Right hindlimb (tissue), 1 donor: ENCODE data around the gene ZMYM5.
"Not testable (repeated sequence)": the region's sequence is repeated elsewhere in the genome, so short reads cannot be mapped to it uniquely, and the experiment has no call there.

ENCODE experiments used
- DNase-seq: peaks from one replicate; pipeline ENCODE4 v3.0.0-alpha.2; 2018

Gene ZMYM5

GRCh38 chr13:19818223-19818842 lies 45.1 kb downstream of the ZMYM5 start:
- DNase-seq = peak; percentile 27

DNA sequence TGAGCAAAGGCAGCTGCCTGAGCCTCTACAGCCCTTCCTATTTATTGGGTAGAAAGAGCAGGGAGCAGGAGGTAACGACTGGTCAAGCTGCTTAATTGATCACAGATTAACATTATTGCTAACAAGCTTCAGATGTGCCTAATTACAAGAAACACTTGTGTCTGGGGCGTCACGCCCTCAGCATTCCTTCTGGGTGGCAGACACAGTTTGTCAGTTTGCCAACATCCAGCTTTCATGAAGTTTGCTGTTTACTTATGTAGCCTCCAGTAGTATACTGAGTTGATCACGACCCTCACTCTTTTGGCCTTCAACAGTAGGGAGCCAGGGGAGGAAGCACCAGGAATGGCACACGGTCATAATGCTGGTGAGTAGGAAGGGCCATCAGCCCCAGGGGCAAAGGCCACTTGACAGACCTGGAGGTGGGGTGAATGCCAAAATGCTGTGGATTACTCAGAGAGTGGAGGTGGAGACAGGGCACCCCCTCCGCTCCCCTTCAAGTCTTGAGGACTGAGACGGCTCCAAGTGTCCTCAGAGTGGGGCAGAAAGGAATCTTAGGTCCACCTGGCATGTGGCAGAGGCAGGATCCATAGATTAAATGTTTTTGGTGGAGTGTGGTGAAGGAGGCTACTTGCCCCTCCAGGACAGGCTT lies 45.8 kb downstream of the ZMYM5 start:
- DNase-seq = no peak

- no peak for DNase-seq
Observed at GRCh38 chr13:19817106-19817505, 46.3 kb downstream of the ZMYM5 start.

- not testable (repeated sequence) for DNase-seq
Observed at GRCh38 chr13:19815842-19816241, 47.6 kb downstream of the ZMYM5 start.

DNA sequence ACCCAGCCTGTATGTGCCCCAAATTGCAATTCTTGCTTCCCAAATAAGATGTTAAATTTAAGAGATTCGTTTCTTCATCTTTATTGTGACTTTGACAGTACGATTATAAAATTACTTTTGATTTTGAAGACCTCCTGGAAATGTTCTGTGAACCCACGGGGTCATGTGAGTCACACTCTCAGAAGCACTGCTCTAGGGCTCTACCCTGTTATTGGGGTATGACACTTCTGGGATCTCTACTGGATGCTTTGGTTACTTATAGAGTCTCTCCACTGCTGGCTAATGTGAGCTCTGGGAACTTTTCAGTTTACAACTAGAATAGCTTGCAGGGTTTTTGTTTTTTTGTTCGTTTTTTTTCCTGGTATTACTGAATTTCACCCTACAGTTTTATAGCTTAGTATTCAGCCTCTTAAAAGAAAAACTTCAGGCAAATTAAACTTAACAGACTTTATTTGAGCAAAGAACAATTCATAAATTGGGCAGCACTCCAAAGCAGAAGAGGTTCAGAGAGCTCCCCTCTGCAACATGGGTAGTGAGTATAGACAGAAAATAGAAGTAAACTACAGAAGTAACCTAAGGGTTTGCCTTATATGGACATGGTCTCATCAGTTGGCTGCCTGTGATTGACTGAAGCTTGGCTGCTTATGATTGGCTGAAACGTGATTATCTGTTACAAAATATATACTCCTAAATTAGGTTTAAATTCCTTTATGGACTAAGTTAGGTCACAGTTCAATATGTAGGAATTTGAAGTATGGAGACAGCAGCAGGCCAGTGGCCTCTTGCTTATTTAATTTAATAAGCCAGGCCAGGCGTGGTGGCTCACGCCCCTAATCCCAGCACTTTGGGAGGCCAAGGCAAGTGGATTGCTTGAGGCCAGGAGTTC lies 52.2 kb downstream of the ZMYM5 start:
- DNase-seq = no peak

DNA sequence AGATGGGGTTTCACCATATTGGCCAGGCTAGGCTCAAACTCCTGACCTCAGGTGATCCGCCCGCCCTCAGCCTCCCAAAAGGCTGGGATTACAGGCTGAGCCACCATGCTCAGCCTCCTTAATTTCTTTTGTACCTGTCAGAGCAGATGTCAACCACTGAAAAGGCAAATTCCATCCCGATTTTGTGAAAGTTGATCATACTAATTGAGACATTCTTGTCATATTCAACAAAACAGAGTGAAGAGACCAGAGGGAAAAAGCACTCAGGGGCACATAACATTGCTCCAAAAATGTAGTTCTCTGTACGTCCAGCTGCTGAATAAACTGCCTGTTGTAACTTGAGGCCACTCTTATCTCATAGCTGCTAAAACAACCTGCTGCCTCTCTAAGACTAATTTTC lies 53.3 kb downstream of the ZMYM5 start:
- no peak for DNase-seq

GRCh38 chr13:19805765-19806164 lies 57.7 kb downstream of the ZMYM5 start:
- no peak for DNase-seq

DNA sequence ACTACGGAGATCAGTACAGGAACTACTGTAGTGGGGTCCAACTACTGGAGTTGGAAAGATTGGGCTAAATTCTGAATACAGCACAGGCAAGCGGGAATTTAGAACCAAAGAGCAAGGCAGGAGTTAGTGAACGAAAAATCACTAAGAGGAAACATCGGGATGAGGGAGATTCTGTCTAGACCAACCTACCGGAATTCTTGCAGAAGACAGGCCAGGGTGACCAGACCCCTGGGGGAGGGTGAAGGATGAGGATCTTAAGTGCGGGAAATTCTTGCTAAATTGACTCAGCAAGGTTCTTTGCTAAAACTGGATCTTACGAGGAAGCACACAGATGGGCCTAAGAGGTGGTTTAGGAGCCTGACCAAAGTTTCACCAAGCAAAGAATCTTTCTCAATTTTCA lies 67.5 kb downstream of the ZMYM5 start:
- DNase-seq = no peak

DNA sequence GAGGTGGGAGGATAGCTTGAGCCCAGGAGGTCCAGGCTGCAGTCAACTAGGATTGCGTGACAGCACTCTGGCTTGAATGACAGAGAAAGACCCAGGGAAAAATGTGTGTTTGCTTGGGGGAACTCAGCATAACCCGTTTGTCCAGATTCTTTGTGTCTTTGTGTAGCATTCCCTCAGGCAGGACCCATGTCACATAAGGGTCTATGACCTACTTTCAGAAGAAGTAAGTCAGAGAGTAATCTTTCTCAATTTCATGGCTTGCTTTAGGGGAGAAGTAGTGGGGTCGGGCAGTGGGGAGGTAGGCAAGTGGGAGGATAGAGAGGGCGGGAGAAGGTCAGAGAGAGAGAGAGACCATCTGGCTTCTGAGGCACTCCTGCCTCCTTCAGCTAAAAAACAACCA lies 68.8 kb downstream of the ZMYM5 start:
- no peak for DNase-seq

- no peak for DNase-seq
Observed at GRCh38 chr13:19791953-19792537, 71.4 kb downstream of the ZMYM5 start.

DNA sequence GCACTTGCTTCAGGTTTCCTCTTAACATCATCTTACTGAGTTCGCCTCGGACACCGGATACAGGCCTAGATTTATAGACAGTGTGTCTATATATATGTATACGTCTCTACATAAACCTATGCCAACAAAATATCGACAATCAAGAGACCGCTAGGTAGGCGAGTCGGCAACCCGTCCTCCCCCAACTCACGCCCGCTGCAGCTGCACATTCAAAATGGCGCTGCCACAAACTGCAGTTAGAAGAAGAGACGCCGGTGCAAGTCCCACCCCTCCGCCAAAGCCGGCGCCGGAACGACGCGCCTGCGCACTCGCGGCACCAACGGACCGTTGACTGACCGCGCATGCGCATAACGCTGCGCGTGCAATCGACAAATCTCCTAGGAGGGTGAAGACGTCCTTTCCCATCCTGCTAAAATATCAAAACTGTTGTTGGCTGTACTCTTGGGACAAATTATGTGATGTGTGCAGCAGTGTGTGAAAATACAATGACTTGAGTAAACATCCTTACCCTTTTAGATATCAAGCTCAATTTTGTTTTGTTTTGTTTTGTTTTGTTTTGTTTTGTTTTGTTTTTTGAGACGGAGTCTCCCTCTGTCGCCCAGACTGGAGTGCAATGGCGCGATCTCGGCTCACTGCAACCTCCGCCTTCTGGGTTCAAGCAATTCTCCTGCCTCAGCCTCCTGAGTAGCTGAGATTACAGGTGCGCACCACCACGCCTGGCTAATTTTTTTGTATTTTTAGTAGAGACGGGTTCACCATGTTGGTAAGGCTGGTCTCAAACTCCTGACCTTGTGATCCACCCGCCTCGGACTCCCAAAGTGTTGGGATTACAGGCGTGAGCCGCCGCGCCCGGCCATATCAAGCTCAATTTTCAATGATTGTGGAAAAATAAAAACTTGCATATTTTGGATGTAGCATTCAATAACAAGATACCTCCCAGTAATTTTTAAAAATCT lies 80.4 kb downstream of the ZMYM5 start, which contains the start of gene PSPC1:
TSS of gene PSPC1 (minus strand) at position 219 of the 956 bp plus-strand sequence. CDS start at position 31, 188 bp downstream.
- peak; percentile 97 for DNase-seq

GRCh38 chr13:19782049-19782726 lies 81.3 kb downstream of the ZMYM5 start:
- peak; percentile 71 for DNase-seq

DNA sequence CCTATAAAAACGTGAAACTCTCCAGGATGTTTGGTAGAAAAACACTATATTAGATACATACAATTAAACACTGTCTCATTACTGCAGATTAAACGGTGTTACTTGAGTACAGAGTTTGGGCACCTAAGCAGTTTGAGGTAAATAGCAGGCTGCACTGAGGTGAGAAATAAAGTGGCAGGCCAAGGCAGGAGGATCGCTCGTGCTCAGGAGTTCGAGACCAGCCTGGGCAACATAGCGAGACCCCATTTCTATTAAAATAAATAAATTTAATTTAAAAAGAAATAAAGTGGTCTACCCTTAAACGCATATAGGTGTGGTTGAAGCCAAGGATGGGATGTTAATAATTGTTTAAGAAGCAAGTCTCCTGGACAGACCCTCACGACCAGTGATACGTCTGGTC lies 81.9 kb downstream of the ZMYM5 start:
- DNase-seq = no peak

DNA sequence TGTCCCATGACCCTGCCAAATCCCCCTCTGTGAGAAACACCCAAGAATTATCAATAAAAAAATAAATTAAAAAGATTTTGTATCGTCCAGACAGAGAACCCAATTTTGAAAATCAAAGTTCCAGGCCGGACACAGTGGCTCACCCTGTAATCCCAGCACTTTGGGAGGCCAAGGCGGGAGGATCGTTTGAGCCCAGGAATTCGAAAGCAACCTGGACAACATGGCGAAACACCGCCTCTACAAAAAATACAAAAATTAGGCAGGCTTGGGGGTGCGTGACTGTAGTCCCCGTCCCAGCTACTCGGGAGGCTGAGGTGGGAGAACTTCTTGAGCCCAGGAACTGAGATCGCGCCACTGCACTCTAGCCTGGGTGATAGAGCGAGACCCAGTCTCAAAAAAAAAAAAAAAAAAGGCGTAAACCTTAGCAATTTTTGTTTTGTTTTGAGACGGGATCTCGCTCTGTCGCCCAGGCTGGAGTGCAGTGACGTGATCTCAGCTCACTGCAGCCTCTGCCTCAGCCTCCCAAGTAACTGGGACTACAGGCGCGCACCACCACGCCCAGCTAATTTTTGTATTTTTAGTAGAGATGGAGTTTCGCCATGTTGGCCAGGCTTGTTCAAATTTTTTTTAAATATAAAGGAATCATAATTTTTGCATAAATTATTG lies 82.6 kb downstream of the ZMYM5 start:
- not testable (repeated sequence) for DNase-seq
